T-helper 1 cell treated with Interleukin-12 subunit alpha and Interleukin-12 subunit beta and Interleukin-4 antibody, amounts not matched to agents 30 ng/mL and 1 ng/mL, for 36 hours (primary cell): ENCODE results near the gene RNF103. TPM values are rescaled to one million over a fixed set of nuclear protein-coding genes. Genes with fewer than 3 reads are reported as not detected.
"Not testable (repeated sequence)": the region's sequence is repeated elsewhere in the genome, so short reads cannot be mapped to it uniquely, and the experiment has no call there.

ENCODE experiments used
- intact Hi-C: fragments of 100-400 bp; cut with micrococcal nuclease; formaldehyde crosslinking; loops from one replicate; pipeline ENCODE4 v1.15.1; 2024
- total RNA-seq: library from RNA; stranded (reverse); gene quantifications from 2 replicates; pipeline ENCODE4 v1.2.3, GENCODE V29; 2022

RNF103 gene
- total RNA-seq, 1 donor from 2014 or later, result 16.2 TPM

GRCh38 chr2:86624267-86624547, 542 bp upstream of the RNF103 start:
- intact Hi-C loops, result loop anchor here (5.0 to 10.0 kb wide), 4 partner anchors 142 to 1431 kb away; partner anchors contain the start of genes KRCC1, POLR1A and PTCD3

- intact Hi-C loops, result loop anchor here (1.0 to 10.0 kb wide), 11 partner anchors 60 to 1684 kb away; partner anchors contain the start of genes CHMP3, IMMT, KRCC1 and MRPL35
Observed at GRCh38 chr2:86623043-86623493, 597 bp downstream of the RNF103 start.

DNA sequence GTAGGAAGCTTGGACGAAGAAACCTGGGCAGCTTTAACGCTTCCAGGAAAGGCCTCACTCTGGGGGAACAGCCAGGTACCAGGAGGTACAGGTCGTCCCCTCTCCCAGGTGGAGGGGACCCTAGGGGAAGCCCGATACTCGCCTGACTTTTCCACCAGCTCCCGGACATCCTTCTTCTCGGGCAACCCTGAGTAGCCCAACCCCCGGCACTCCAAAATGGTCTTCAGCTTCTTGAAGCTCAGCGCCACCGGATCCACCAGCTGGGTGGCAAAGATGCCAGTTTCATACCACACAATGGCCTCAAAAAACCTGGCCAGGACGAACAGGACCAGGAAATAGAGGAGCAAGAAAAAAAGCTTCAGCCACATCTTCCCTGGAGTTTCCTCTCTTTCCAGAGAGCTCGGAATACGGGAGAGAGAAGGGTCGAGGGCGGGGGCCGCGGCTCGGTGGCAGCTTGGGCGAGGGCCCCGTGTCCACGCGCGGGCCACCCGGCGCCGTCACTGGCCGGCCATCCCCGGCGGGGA, 1.1 kb downstream of the RNF103 start:
- intact Hi-C loops, result loop anchor here (1.0 to 10.0 kb wide), 11 partner anchors 59 to 1684 kb away; partner anchors contain the start of genes CHMP3, IMMT, KRCC1 and MRPL35

- intact Hi-C loops, result loop anchor here (1.0 to 10.0 kb wide), 6 partner anchors 37 to 1433 kb away; partner anchors contain the start of genes KRCC1, POLR1A and PTCD3
Observed at GRCh38 chr2:86621280-86621943, 2.3 kb downstream of the RNF103 start.

DNA sequence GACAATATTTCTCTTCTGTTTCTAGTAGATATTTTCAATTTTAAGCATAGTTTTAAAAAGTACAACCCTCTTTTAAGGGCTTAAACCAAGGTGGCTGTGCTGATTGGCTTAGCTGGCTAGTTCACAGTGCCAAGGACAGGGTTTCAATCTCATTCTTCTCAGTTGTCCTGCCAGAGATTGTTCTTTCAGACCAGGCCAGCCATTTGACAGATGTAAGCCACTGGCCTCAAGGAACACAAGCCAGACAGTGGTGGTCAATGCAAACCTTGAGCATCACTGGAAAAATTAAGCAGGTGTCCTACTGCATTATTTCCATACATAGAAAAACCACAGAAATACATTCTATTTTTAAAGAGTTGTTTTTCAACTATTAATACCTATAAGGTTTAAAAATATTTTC, 5.9 kb downstream of the RNF103 start:
- intact Hi-C loops, result no loop called here

GRCh38 chr2:86617153-86617552, 6.5 kb downstream of the RNF103 start:
- intact Hi-C loops, result no loop called here

DNA sequence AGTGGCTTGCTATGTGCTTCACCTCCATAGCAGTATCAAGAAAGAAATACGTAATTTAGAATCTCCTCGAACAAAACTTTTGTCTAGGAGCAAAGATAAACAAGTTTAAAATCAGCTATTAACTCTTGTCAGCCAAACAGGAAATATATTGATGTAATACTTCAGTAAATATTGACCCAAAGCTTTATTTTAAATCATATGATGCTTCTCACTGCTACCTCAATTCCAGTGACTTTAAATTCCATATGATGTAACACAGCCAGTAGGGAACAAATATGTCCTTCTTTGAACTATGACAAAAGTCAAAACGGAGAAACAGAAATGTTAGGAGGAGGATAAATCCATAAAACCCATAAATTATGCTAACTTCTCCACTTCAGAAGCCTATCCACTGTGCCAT, 7.2 kb downstream of the RNF103 start:
- intact Hi-C loops, result no loop called here

DNA sequence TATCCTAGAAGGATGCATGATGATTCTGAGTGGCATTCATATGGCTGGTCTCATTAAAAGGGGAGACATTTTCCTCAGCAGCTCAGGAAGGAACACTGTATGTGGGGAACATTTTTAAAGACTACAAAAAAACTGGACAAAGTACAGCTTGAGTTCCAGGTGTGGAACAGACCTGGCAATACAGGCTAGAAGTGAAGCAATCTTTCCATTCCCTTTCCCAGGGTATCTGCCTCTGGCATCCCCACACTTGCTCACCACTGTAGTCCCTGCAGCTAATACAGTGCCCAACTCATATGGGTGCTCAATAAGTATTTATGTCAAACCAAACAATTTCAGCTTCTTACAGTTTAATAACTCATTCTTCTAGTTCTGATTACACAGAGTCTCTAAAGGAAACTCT, 8.1 kb downstream of the RNF103 start:
- intact Hi-C loops, result no loop called here

DNA sequence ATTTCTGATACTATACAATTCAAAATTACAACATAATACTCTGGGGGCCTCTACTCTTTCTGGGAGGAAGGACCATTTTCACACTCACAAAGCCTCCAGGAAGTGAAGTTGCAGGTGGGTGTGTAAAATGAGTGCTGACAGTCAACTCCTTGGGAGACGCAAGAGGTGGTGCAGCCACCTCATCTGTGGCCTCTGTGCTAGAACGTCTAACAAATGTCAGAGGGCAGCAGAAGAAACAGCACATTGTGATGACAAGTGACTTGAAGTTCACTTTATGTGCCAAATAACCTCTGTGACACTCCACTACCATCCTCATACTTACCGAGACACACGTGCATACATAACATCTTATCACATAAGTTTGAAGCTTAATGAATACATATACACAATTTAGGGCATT, 10.2 kb downstream of the RNF103 start:
- intact Hi-C loops, result no loop called here

DNA sequence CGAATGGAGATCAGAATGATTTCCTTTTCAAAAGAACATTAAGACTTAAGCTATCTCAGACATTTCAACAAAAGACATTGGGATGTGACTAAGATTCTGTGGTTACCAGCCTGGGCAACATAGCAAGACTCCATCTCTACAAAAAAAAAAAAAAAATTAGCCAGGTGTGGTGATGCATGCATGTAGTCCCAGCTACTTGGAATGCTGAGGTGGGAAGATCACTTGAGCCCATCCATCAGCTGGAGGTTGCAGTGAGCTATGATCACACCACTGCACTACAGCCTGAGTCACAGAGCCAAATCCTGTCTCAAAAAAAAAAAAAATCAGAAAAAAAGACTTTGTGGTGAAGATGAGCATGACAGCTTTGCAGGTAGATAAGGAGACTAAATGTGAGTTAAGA, 12.8 kb downstream of the RNF103 start:
- intact Hi-C loops, result no loop called here

DNA sequence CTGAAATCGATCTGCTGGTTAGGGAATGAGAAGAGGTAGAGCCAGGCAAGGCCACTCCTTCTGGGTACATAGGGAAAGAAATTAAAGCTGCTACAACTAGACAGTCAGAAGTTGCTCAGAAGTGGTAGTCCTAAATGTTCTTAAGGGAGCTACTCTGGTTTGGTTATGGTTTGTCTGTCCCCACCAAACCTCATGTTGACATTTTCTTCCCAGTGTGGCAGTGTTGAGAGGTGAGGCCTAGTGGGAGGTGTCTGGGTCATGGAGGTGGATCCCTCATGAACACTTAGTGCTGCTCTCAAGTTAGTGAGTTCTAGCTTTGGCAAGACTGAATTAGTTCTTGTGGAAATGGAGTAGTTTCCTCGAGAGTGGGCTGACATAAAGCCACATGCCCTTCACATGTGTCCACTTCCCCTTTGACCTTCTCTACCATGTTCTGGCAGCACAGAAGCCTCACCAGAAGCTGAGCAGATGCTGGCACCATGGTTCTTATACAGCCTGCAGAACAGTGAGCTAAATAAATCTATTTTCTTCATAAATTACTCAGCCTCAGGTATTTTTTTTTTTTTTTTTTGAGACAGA, 14.7 kb downstream of the RNF103 start:
- intact Hi-C loops, result no loop called here

DNA sequence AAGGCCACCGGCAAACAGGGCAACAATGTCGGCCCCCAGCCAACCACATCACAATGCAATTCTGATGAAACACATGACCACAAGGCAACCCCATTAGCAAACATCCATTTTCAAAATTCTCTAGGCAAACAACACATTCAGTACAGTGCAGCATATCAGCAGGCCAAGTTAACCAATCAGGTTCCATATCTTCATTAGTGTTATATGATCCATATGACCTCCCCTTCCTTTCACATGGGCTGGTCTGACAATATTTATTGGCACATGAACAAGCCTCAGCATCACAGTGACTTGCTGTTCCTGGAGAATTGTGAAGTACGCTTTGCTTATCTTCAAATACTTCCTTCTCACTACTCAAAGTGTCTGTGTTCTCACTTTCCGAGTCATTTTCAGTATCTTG, 19.8 kb downstream of the RNF103 start:
- intact Hi-C loops, result no loop called here

DNA sequence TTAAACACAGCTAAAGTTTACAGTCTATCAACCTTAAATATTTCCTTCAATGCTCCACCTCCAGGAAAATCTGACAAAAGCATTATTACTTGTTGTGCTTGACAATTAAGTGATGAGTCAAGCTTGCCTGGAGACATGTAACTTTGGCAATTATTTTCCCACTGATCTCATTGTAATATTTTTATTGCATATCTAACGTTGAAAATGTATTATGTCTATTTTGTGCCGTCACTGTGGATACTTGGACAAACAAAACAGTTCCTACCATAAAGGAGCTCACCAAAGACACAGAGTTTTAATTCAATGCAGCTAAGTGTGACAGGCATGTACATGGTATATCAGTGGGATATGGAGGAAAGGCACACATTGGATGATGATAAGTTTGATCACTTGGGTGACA, 24.7 kb downstream of the RNF103 start:
- intact Hi-C loops, result no loop called here

GRCh38 chr2:86596118-86596517, 27.5 kb downstream of the RNF103 start:
- intact Hi-C loops, result no loop called here

DNA sequence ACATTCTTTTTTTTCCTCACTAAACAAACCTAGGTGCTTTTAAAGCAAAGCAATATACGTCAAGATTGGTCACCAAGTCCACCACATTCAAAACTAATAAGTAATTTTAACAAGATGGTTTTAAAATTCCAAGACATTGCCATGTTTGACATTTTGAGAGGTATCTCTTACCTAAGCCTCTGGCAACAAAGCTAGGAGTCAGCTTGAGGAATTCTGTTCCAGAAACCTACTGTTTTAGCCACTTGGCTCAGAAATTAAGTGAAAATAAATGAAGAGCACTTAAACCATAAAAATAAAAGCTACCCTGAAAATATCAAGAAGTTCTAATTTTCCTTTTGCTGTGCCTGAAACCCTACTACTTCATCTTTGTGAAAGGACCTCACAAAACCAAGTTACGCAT, 30.4 kb downstream of the RNF103 start:
- intact Hi-C loops, result no loop called here

- intact Hi-C loops, result no loop called here
Observed at GRCh38 chr2:86592547-86593230, 31.0 kb downstream of the RNF103 start.

DNA sequence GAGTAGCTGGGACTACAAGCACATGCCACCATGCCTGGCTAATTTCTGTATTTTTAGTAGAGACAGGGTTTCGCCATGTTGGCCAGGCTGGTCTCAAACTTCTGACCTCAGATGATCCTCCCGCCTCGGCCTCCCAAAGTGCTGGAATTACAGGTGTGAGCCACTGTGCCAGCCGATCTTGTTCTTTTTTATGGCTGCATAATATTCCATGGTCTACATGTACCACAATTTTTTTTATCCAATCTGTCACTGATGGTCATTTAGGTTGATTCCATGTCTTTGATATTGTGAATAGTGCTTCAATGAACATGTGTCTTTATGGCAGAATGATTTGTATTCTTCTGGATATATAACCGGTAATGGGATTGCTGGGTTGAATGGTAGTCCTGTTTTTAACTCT, 34.0 kb downstream of the RNF103 start:
- intact Hi-C loops, result not testable (repeated sequence)

- intact Hi-C loops, result loop anchor here (1.0 to 2.0 kb wide), 2 partner anchors 21 to 36 kb away; partner anchors contain the start of gene CHMP3
Observed at GRCh38 chr2:86584151-86584913, 39.3 kb downstream of the RNF103 start.

- intact Hi-C loops, result no loop called here
Observed at GRCh38 chr2:86580560-86580959, 43.1 kb downstream of the RNF103 start.

- intact Hi-C loops, result no loop called here
Observed at GRCh38 chr2:86577817-86578456, 45.7 kb downstream of the RNF103 start.

DNA sequence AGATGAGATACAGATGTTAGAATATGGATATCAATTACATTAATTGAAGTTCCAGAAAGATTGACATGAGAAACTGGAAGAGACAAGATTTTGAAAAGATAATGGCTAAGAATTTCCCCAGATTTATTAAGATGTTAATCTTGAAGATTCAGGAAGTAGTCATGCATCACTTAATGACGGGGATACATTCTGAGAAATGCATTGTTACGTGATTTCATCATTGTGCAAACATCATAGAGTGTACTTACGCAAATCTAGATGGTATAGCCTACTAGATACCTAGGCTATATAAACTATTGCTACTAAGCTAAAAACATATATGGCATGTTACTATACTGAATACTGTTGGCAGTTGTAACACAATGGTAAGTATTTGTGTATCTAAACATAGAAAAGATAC, 53.6 kb downstream of the RNF103 start:
- intact Hi-C loops, result no loop called here
